T-helper 17 cell (primary cell): ENCODE measurements around the gene DCHS2. TPM values are rescaled to one million over a fixed set of nuclear protein-coding genes. Genes with fewer than 3 reads are reported as not detected.

Source experiments
- ATAC-seq: fragments of 150-1000 bp; cut with Tn5 transposase; 2 replicates; pipeline ENCODE4 v1.10.0; 2021; ENCODE audit warnings: mild to moderate bottlenecking, moderate library complexity
- DNase-seq, 3 donors: peaks; one replicate each; pipeline versions ENCODE4 v3.0.0 to v3.0.0-alpha.2; 2020 to 2021
- H3K9me3 ChIP-seq: one replicate; pipeline ENCODE4 v1.7.0; 2013; ENCODE audit warnings: low read length, mild to moderate bottlenecking; ENCODE audit not compliant: control insufficient read depth, poor library complexity, severe bottlenecking
- H3K27ac Mint-ChIP-seq: one replicate; pipeline ENCODE4 v1.8.0; 2022; ENCODE audit warnings: mild to moderate bottlenecking, moderate library complexity, mixed read lengths
- H3K27me3 Mint-ChIP-seq: one replicate; pipeline ENCODE4 v1.8.0; 2022; ENCODE audit warnings: mixed read lengths
- H3K36me3 Mint-ChIP-seq: one replicate; pipeline ENCODE4 v1.8.0; 2022; ENCODE audit warnings: low read depth, mixed read lengths
- H3K4me1 Mint-ChIP-seq: one replicate; pipeline ENCODE4 v1.8.0; 2022; ENCODE audit warnings: mild to moderate bottlenecking, mixed read lengths
- H3K4me3 Mint-ChIP-seq: one replicate; pipeline ENCODE4 v1.8.0; 2022; ENCODE audit warnings: mild to moderate bottlenecking, moderate library complexity, mixed read lengths
- total RNA-seq, 4 donors: library from RNA in 2 of 4; stranded (reverse) in 2 of 4; gene quantifications; one replicate each; pipeline ENCODE4 v1.2.3 and lab custom pipeline; 2022 to 2026

The DCHS2 gene
- total RNA-seq (under 1 TPM; 0.12 to 0.21 TPM), total RNA-seq (lab: John Stamatoyannopoulos, UW) (0.12 to 2.3 reads per million in 2 donors)

GRCh38 chr4:154491341-154492271 is at the start of gene DCHS2:
Gene DCHS2, minus strand, starts transcription at chr4:154491799. Its CDS starts 444 bp downstream, at chr4:154491355.
- Mint-ChIP-seq H3K27me3 (peaks cover 51% of the 10 kb centered on the region), H3K27ac (no peak within 1 kb of the TSS), H3K4me3 (peak within 1 kb of the TSS; percentile 84), H3K36me3 (peaks cover 6% of the 10 kb centered on the region), H3K4me1 (peaks cover 11% of the 10 kb centered on the region)
- DNase-seq = no peak
- peaks cover 3% of the 10 kb centered on the region for H3K9me3 ChIP-seq
- ATAC-seq = peak; percentile 52

GRCh38 chr4:154534296-154534695 is 42.7 kb upstream of the DCHS2 start:
- no peak overlapping the region for H3K4me3 Mint-ChIP-seq
- peaks cover 6% of the 10 kb centered on the region for H3K4me1 Mint-ChIP-seq

GRCh38 chr4:154529728-154530519 is 38.3 kb upstream of the DCHS2 start:
- Mint-ChIP-seq H3K27ac (peak overlapping the region; percentile 16), H3K27me3 (peaks cover 21% of the 10 kb centered on the region), H3K36me3 (peaks cover 2% of the 10 kb centered on the region), H3K4me1 (peaks cover 2% of the 10 kb centered on the region), H3K4me3 (no peak overlapping the region)
- no peak for DNase-seq
- no peak for ATAC-seq
- H3K9me3 ChIP-seq = no peaks in the 10 kb centered on the region

More at GRCh38 chr4:154534296-154534695, 42.7 kb upstream of the DCHS2 start:
- no peak for DNase-seq
- no peak for ATAC-seq
- no peak overlapping the region for H3K27ac Mint-ChIP-seq
- peaks cover 5% of the 10 kb centered on the region for H3K36me3 Mint-ChIP-seq
- H3K9me3 ChIP-seq = no peaks in the 10 kb centered on the region
- no peaks in the 10 kb centered on the region for H3K27me3 Mint-ChIP-seq

- no peak for ATAC-seq
- H3K4me3 Mint-ChIP-seq = no peak overlapping the region
- no peak for DNase-seq
- H3K27ac Mint-ChIP-seq = no peak overlapping the region
- H3K4me1 Mint-ChIP-seq = peaks cover 2% of the 10 kb centered on the region
- peaks cover 2% of the 10 kb centered on the region for H3K36me3 Mint-ChIP-seq
- H3K9me3 ChIP-seq = no peaks in the 10 kb centered on the region
- peaks cover 31% of the 10 kb centered on the region for H3K27me3 Mint-ChIP-seq
Measured at GRCh38 chr4:154528869-154529268, 37.3 kb upstream of the DCHS2 start.

GRCh38 chr4:154527308-154527707 is 35.7 kb upstream of the DCHS2 start:
- no peak overlapping the region for H3K4me3 Mint-ChIP-seq
- ATAC-seq = no peak
- peaks cover 2% of the 10 kb centered on the region for H3K36me3 Mint-ChIP-seq
- H3K27me3 Mint-ChIP-seq = peaks cover 37% of the 10 kb centered on the region
- H3K27ac Mint-ChIP-seq = no peak overlapping the region
- peaks cover 2% of the 10 kb centered on the region for H3K4me1 Mint-ChIP-seq
- DNase-seq = no peak
- no peaks in the 10 kb centered on the region for H3K9me3 ChIP-seq

- peaks cover 2% of the 10 kb centered on the region for H3K4me1 Mint-ChIP-seq
- ATAC-seq = no peak
- H3K9me3 ChIP-seq = no peaks in the 10 kb centered on the region
- no peak overlapping the region for H3K27ac Mint-ChIP-seq
- H3K4me3 Mint-ChIP-seq = no peak overlapping the region
- peaks cover 2% of the 10 kb centered on the region for H3K36me3 Mint-ChIP-seq
- H3K27me3 Mint-ChIP-seq = peaks cover 40% of the 10 kb centered on the region
- DNase-seq = no peak
Measured at GRCh38 chr4:154526151-154526550, 34.6 kb upstream of the DCHS2 start.

- H3K27me3 Mint-ChIP-seq = peaks cover 63% of the 10 kb centered on the region
- H3K4me3 Mint-ChIP-seq = no peak overlapping the region
- H3K36me3 Mint-ChIP-seq = peaks cover 7% of the 10 kb centered on the region
- ATAC-seq (no peak), DNase-seq (no peak)
- no peak overlapping the region for H3K27ac Mint-ChIP-seq
- H3K4me1 Mint-ChIP-seq = peaks cover 2% of the 10 kb centered on the region
- no peaks in the 10 kb centered on the region for H3K9me3 ChIP-seq
Measured at GRCh38 chr4:154521607-154522006, 30.0 kb upstream of the DCHS2 start.

- no peak overlapping the region for H3K4me3 Mint-ChIP-seq
- DNase-seq (no peak), ATAC-seq (no peak)
- peaks cover 57% of the 10 kb centered on the region for H3K27me3 Mint-ChIP-seq
- no peak overlapping the region for H3K27ac Mint-ChIP-seq
- H3K36me3 Mint-ChIP-seq = peaks cover 5% of the 10 kb centered on the region
- no peaks in the 10 kb centered on the region for H3K9me3 ChIP-seq
- H3K4me1 Mint-ChIP-seq = no peaks in the 10 kb centered on the region
Measured at GRCh38 chr4:154519214-154519613, 27.6 kb upstream of the DCHS2 start.

GRCh38 chr4:154517591-154517990 is 26.0 kb upstream of the DCHS2 start:
- Mint-ChIP-seq H3K4me3 (no peak overlapping the region), H3K27ac (no peak overlapping the region), H3K36me3 (peaks cover 5% of the 10 kb centered on the region), H3K4me1 (no peaks in the 10 kb centered on the region), H3K27me3 (peaks cover 60% of the 10 kb centered on the region)
- ATAC-seq = no peak
- no peaks in the 10 kb centered on the region for H3K9me3 ChIP-seq
- no peak for DNase-seq

GRCh38 chr4:154516318-154517029 is 24.9 kb upstream of the DCHS2 start:
- H3K4me3 Mint-ChIP-seq = no peak overlapping the region
- DNase-seq (no peak), ATAC-seq (no peak)
- no peaks in the 10 kb centered on the region for H3K4me1 Mint-ChIP-seq
- peaks cover 5% of the 10 kb centered on the region for H3K36me3 Mint-ChIP-seq
- H3K27ac Mint-ChIP-seq = no peak overlapping the region
- no peaks in the 10 kb centered on the region for H3K9me3 ChIP-seq
- H3K27me3 Mint-ChIP-seq = peaks cover 62% of the 10 kb centered on the region

GRCh38 chr4:154511981-154512380 is 20.4 kb upstream of the DCHS2 start:
- no peak for ATAC-seq
- no peak overlapping the region for H3K4me3 Mint-ChIP-seq
- peaks cover 68% of the 10 kb centered on the region for H3K27me3 Mint-ChIP-seq

GRCh38 chr4:154511548-154511947 is 19.9 kb upstream of the DCHS2 start:
- no peaks in the 10 kb centered on the region for H3K9me3 ChIP-seq
- no peak overlapping the region for H3K27ac Mint-ChIP-seq
- H3K27me3 Mint-ChIP-seq = peaks cover 71% of the 10 kb centered on the region
- no peak overlapping the region for H3K4me3 Mint-ChIP-seq
- ATAC-seq = no peak
- no peak for DNase-seq
- no peaks in the 10 kb centered on the region for H3K36me3 Mint-ChIP-seq
- H3K4me1 Mint-ChIP-seq = peaks cover 2% of the 10 kb centered on the region

More at GRCh38 chr4:154511981-154512380, 20.4 kb upstream of the DCHS2 start:
- H3K9me3 ChIP-seq = no peaks in the 10 kb centered on the region
- Mint-ChIP-seq H3K4me1 (peaks cover 2% of the 10 kb centered on the region), H3K36me3 (no peaks in the 10 kb centered on the region), H3K27ac (no peak overlapping the region)
- DNase-seq = no peak

GRCh38 chr4:154507156-154507555 is 15.6 kb upstream of the DCHS2 start:
- Mint-ChIP-seq H3K27me3 (peaks cover 81% of the 10 kb centered on the region), H3K4me1 (peaks cover 2% of the 10 kb centered on the region), H3K4me3 (no peak overlapping the region), H3K27ac (no peak overlapping the region), H3K36me3 (peaks cover 7% of the 10 kb centered on the region)
- ATAC-seq = no peak
- DNase-seq = no peak
- no peaks in the 10 kb centered on the region for H3K9me3 ChIP-seq
